GM12892 (cell line): ENCODE data around the gene DAG1.

Experiments
- POLR2A ChIP-seq: IDR thresholded peaks from 2 replicates; pipeline ENCODE4 v1.6.1; 2011; ENCODE audit warnings: low read depth, low read length, control low read depth
- POLR2AphosphoS5 ChIP-seq: IDR thresholded peaks from 2 replicates; pipeline ENCODE4 v1.6.1; 2011; ENCODE audit warnings: low read depth, low read length, control low read depth
- TAF1 ChIP-seq: IDR thresholded peaks from 2 replicates; pipeline ENCODE4 v1.6.1; 2011; ENCODE audit warnings: low read depth, mild to moderate bottlenecking, control low read depth, low read length, borderline replicate concordance

- TF ChIP-seq POLR2AphosphoS5 (no peak), POLR2A (no peak), TAF1 (no peak)
Measured at GRCh38 chr3:49553692-49554632, 83.9 kb downstream of the DAG1 start, which contains the start of gene BSN.
